BLaER1 treated with 17β-estradiol and CSF1 and Interleukin-3, amounts not matched to agents 10 nM and 100 nM (cell line): ENCODE data around the gene CLIC5.

ENCODE experiments used
- H3K27ac ChIP-seq, 11 experiments: shearing (Covaris generic); formaldehyde crosslinking; 2 replicates each; pipeline ENCODE4 v1.8.1; 2022
- H3K27me3 ChIP-seq, 11 experiments: shearing (Covaris generic); formaldehyde crosslinking; 2 replicates each; pipeline ENCODE4 v1.8.1; 2022
- H3K36me3 ChIP-seq, 11 experiments: shearing (Covaris generic); formaldehyde crosslinking; 2 replicates each; pipeline ENCODE4 v1.8.1; 2022
- H3K4me1 ChIP-seq, 10 experiments: shearing (Covaris generic); formaldehyde crosslinking; 2 replicates each; pipeline ENCODE4 v1.8.1; 2022
- H3K4me2 ChIP-seq, 11 experiments: shearing (Covaris generic); formaldehyde crosslinking; 2 replicates each; pipeline ENCODE4 v1.8.1; 2022
- H3K4me3 ChIP-seq, 10 experiments: shearing (Covaris generic); formaldehyde crosslinking; 2 replicates each; pipeline ENCODE4 v1.8.1; 2022
- H3K9ac ChIP-seq, 11 experiments: shearing (Covaris generic); formaldehyde crosslinking; 2 replicates each; pipeline ENCODE4 v1.8.1; 2022
- H3K9me3 ChIP-seq, 11 experiments: shearing (Covaris generic); formaldehyde crosslinking; replicated peaks in 1 of 11; 2 replicates each; pipeline ENCODE4 v1.8.1; 2022
- H4K20me1 ChIP-seq, 11 experiments: shearing (Covaris generic); formaldehyde crosslinking; 2 replicates each; pipeline ENCODE4 v1.8.1; 2022
- Cebpa-rat ChIP-seq, 11 experiments: shearing (Covaris generic); IDR thresholded peaks; 2 replicates each; pipeline ENCODE4 v1.8.1; 2022

Gene CLIC5

DNA sequence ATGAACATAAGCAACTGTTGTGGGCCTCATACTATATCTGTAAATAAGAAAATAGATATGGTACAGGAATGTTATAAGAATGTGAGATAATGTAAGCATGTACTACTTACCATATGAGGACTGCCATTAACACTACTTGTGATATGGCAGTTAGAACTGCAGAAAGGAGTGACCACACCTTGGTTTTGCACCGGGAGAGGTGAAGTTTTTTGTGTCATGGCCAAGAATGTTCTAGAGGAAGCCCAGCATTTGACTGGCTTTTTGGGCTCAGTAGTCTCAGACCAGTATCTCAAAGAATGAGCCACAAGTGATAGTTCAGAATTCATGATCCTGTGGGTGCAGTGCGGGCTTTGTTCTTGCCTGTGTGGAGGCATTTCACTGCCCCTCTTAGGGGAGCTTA, 123.5 kb downstream of the CLIC5 start:
- H3K27ac ChIP-seq, result no peak overlapping the region
- TF ChIP-seq Cebpa-rat (IDR thresholded peaks at IDR 0.05), result no peak
- H3K9me3 ChIP-seq, result no peaks in the 10 kb centered on the region
- no peak overlapping the region for H3K4me3 ChIP-seq
- no peaks in the 10 kb centered on the region for H4K20me1 ChIP-seq
- peaks cover 10 to 22% (median 20%) of the 10 kb centered on the region in 10 experiments for H3K4me1 ChIP-seq
- no peak overlapping the region for H3K4me2 ChIP-seq
- H3K27me3 ChIP-seq, result no peaks in the 10 kb centered on the region
- no peaks in the 10 kb centered on the region for H3K36me3 ChIP-seq
- H3K9ac ChIP-seq, result no peak overlapping the region

DNA sequence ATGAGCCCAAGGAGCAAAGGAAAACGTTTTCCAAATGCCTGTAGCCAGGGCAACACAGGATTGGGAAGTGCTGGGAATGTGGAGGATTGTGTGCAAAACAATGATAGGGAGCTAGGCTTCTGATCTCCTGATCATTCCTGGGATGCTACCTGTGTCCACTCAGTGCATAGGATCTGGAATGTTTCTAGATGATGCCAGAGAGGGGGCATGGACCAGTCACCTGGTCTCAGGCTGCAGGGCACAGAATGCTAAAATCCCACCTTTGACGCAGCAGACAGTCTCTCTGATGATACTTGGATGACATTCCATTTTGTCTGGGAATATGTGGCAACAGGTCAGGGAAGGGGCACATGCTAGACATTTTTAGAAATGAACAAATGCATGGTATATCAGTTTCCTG, 128.9 kb downstream of the CLIC5 start:
- no peak for TF ChIP-seq Cebpa-rat (IDR thresholded peaks at IDR 0.05)
- Histone ChIP-seq H4K20me1 (no peaks in the 10 kb centered on the region), H3K36me3 (no peaks in the 10 kb centered on the region), H3K27me3 (no peaks in the 10 kb centered on the region), H3K9ac (no peak overlapping the region), H3K4me3 (no peak overlapping the region), H3K4me2 (no peak overlapping the region), H3K9me3 (no peaks in the 10 kb centered on the region), H3K27ac (no peak overlapping the region), H3K4me1 (no peaks in the 10 kb centered on the region)

DNA sequence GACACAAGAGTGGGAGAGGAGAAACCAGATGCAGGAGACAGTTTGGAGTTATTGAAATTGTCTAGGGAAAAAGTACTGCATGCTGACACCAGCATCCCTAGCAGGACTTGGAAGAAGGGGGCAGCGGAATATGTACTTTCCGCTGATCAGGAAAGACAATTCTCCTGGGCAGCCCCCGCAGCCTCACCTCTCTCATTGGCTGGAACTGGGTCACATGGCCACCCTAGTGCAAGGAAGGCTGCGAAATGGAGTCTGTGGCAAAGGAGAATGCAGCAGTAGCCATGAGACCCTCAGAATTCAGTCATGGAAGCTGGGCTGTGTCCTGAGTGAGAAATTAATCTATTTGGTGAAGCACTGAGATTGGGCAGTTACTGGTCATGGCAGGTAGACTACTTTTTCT, 131.3 kb downstream of the CLIC5 start:
- H4K20me1 ChIP-seq, result no peaks in the 10 kb centered on the region
- H3K4me2 ChIP-seq, result no peak overlapping the region
- H3K9me3 ChIP-seq, result no peaks in the 10 kb centered on the region
- no peak overlapping the region for H3K4me3 ChIP-seq
- H3K36me3 ChIP-seq, result no peaks in the 10 kb centered on the region
- H3K4me1 ChIP-seq, result 0 out of 20 replicates have a peak, but pooled peaks cover 0 to 4% (median 0%) of the 10 kb centered on the region in 10 experiments
- no peak overlapping the region for H3K9ac ChIP-seq
- H3K27me3 ChIP-seq, result no peaks in the 10 kb centered on the region
- TF ChIP-seq Cebpa-rat (IDR thresholded peaks at IDR 0.05), result no peak
- no peak overlapping the region for H3K27ac ChIP-seq

DNA sequence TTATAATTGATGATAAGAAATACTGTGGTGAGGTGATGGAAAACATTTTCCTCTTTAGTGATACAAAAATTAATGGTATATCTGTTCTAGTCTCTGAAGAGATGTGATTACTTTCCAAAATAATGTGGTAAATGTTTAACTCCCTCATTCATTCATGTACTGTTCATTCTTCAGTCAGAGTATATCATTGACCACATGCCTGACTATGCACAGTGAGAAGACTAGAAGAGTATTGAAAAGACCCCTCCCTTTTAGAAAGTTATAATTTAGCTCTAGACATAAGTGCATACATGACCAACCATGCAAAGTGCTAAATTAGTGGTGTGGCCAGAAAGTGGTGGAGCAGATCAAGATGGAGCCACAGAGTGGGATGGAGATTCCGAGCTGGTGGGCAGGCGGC, 133.0 kb downstream of the CLIC5 start:
- no peaks in the 10 kb centered on the region for H3K27me3 ChIP-seq
- H3K27ac ChIP-seq, result no peak overlapping the region
- 0 out of 20 replicates have a peak, but pooled peaks cover 0 to 4% (median 0%) of the 10 kb centered on the region in 10 experiments for H3K4me1 ChIP-seq
- no peak overlapping the region for H3K9ac ChIP-seq
- no peaks in the 10 kb centered on the region for H3K36me3 ChIP-seq
- no peak overlapping the region for H3K4me3 ChIP-seq
- H3K9me3 ChIP-seq, result no peaks in the 10 kb centered on the region
- H3K4me2 ChIP-seq, result no peak overlapping the region
- no peak for TF ChIP-seq Cebpa-rat (IDR thresholded peaks at IDR 0.05)
- H4K20me1 ChIP-seq, result no peaks in the 10 kb centered on the region

DNA sequence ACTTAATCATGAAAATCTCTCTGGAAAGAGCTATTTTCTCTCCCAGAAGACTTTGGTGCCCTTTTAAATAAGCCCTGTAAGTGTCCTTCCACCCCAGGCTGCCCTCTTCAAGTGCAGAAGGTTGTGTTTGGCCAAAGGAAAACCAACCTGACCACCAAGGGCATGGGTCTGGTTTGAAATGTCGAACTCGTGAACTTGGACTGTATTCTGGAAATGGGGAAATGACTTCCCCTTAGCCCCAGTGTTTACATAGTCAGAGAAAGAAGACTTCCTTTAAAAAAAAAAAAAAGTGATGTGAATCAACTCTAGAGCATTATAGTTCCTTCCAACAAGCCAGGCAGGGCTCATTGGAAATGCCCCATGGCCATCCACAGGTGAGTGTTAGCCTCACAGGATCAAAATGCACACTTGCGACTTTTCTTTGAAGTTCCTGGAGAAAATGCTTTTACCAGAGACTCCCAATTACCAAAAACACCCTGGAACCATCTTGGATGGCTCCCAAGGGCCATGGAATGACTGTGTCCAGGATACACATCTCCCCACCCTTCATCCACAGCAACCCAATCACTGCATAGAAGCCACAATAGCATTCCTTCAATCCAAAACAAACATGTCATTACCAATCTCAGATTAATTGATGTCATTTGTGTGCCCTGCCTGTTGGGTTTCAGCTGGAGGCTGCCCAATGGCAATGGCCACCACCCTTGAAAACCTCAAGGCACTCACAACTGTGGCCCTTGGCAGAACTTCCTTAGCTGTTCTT, 133.8 kb downstream of the CLIC5 start:
- no peaks in the 10 kb centered on the region for H3K36me3 ChIP-seq
- no peaks in the 10 kb centered on the region for H3K9me3 ChIP-seq
- no peak overlapping the region for H3K27ac ChIP-seq
- 0 out of 20 replicates have a peak, but pooled peaks cover 0 to 4% (median 0%) of the 10 kb centered on the region in 10 experiments for H3K4me1 ChIP-seq
- TF ChIP-seq Cebpa-rat (IDR thresholded peaks at IDR 0.05), result no peak
- no peaks in the 10 kb centered on the region for H4K20me1 ChIP-seq
- no peak overlapping the region for H3K9ac ChIP-seq
- no peak overlapping the region for H3K4me3 ChIP-seq
- H3K4me2 ChIP-seq, result no peak overlapping the region
- no peaks in the 10 kb centered on the region for H3K27me3 ChIP-seq

DNA sequence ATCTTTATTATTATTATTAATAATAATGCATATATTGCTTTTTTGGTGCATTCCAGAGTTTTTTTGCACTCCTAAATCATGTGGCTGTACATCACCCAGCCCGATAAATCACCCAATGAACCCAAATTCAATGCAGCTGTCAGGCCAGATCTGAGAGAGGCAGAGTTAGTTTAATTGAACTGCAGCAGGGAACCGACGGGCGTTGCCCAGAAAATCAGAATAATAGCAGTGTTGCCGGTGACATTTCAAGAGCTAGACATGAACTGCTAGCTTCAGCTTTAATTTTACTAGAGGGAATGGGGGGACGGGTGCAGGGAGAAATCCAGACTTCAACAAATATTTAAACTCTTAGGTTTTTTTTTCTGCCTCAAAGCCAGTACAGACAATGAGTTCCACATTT, 135.0 kb downstream of the CLIC5 start:
- Histone ChIP-seq H3K27ac (no peak overlapping the region), H3K9ac (no peak overlapping the region), H3K36me3 (no peaks in the 10 kb centered on the region), H3K4me1 (0 out of 20 replicates have a peak, but pooled peaks cover 0 to 4% (median 0%) of the 10 kb centered on the region in 10 experiments), H4K20me1 (no peaks in the 10 kb centered on the region), H3K4me2 (no peak overlapping the region), H3K27me3 (no peaks in the 10 kb centered on the region), H3K4me3 (no peak overlapping the region), H3K9me3 (no peaks in the 10 kb centered on the region)
- TF ChIP-seq Cebpa-rat (IDR thresholded peaks at IDR 0.05), result no peak

DNA sequence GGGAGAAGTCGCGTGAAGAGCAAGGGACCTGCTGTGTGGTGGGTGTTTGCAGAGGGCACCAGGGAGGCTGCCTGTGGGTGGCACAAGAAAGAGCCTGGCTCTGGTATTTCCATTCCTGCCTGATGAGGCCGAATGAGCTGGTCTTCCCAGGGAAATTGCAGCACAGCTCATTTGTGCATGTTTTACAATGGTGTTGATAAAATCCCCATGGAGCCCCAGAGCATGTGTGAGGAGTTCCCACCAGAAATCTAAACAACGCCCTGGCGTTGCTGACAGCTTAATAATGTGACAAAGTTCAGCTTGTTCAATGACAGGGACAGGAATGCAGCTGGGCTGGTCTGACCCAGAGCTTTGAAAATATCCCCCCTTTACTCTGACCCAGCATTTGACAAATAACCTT, 135.5 kb downstream of the CLIC5 start:
- H3K9ac ChIP-seq, result no peak overlapping the region
- H3K4me3 ChIP-seq, result no peak overlapping the region
- no peak for TF ChIP-seq Cebpa-rat (IDR thresholded peaks at IDR 0.05)
- H3K4me2 ChIP-seq, result no peak overlapping the region
- H3K4me1 ChIP-seq, result 0 out of 20 replicates have a peak, but pooled peaks cover 0 to 4% (median 0%) of the 10 kb centered on the region in 10 experiments
- H3K9me3 ChIP-seq, result no peaks in the 10 kb centered on the region
- no peaks in the 10 kb centered on the region for H3K27me3 ChIP-seq
- no peaks in the 10 kb centered on the region for H3K36me3 ChIP-seq
- H4K20me1 ChIP-seq, result no peaks in the 10 kb centered on the region
- no peak overlapping the region for H3K27ac ChIP-seq

DNA sequence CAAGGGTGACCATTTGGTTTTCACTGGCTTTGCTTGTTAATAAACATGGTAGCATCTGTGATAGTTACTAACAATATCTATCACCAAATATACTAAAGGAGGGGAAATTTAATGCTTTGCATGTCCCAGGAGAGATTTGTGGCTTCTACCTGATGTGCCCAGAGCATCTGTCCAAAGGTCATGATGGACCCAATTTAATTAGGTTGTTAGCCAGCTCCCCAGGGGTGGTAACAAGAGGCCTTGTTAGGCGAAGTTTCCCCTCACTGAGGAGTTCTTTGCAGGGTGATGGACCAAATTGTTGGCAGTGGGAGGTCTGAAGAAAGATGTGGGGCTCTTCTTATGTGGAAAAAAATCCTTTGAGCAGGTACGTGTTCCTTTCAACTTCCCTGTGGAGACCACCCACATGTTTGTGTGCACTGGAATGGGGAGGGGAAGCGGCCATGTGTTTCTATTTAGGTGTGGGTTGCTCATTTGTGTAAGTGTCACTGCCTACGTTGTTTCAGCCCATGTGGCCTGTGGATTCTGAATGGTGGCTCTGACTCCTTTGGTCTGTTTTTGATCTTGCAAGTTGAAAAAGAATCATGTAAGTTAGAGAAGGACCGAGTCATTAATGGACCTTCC, 137.6 kb downstream of the CLIC5 start:
- H3K4me1 ChIP-seq, result 0 out of 20 replicates have a peak, but pooled peaks cover 0 to 4% (median 0%) of the 10 kb centered on the region in 10 experiments
- no peaks in the 10 kb centered on the region for H4K20me1 ChIP-seq
- TF ChIP-seq Cebpa-rat (IDR thresholded peaks at IDR 0.05), result no peak
- H3K27me3 ChIP-seq, result no peaks in the 10 kb centered on the region
- no peak overlapping the region for H3K4me3 ChIP-seq
- no peak overlapping the region for H3K4me2 ChIP-seq
- H3K9me3 ChIP-seq, result no peaks in the 10 kb centered on the region
- no peaks in the 10 kb centered on the region for H3K36me3 ChIP-seq
- H3K27ac ChIP-seq, result no peak overlapping the region
- H3K9ac ChIP-seq, result no peak overlapping the region

DNA sequence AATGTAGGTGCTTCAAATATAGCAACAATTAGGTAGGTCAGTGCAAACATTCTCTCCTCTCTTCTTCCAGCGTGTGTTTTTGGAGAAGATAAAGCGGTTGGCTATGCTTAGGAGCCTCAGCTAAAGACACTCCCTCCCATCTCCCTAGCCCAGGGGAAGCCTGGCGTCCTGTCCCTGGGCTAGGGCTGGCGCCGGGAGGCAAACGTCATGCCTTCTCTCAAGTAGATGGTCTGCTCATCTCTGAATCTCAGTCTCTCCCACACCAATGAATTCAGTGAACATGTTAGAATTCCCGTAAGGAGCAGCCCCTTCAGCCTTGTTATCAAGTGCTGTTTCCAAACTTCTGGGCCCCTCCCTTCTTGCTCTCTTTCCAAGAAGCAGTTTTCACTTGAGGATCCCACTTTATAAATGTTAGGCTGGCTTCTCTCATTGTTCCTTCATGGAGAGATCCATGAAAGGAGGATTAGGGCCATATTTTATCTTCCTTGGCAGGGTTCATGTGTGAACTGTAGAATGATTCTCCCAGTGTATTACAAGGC, 142.8 kb downstream of the CLIC5 start:
- H3K36me3 ChIP-seq, result no peaks in the 10 kb centered on the region
- no peaks in the 10 kb centered on the region for H3K9me3 ChIP-seq
- H3K27me3 ChIP-seq, result no peaks in the 10 kb centered on the region
- no peak overlapping the region for H3K9ac ChIP-seq
- no peak overlapping the region for H3K4me2 ChIP-seq
- no peaks in the 10 kb centered on the region for H4K20me1 ChIP-seq
- H3K27ac ChIP-seq, result no peak overlapping the region
- TF ChIP-seq Cebpa-rat (IDR thresholded peaks at IDR 0.05), result no peak
- H3K4me3 ChIP-seq, result no peak overlapping the region
- no peaks in the 10 kb centered on the region for H3K4me1 ChIP-seq
